Right atrium auricular region (tissue), 2 donors: ENCODE results near the gene KIF13A. TPM values are rescaled to one million over a fixed set of nuclear protein-coding genes. Genes with fewer than 3 reads are reported as not detected.
"Not testable (repeated sequence)": the region's sequence is repeated elsewhere in the genome, so short reads cannot be mapped to it uniquely, and the experiment has no call there.

ENCODE experiments used
- DNase-seq: peaks from one replicate; pipeline ENCODE4 v3.0.0-alpha.2; 2019; ENCODE audit warnings: low spot score
- H3K27ac ChIP-seq, 2 donors: fragments of 200-600 bp; sonication (generic); 1 replicate in 1 of 2; 2 replicates in 1 of 2; pipeline ENCODE4 v1.5.1; 2016 to 2019
- H3K27me3 ChIP-seq, 2 donors: fragments of 200-600 bp; sonication (generic); one replicate each; pipeline versions ENCODE4 v1.5.1 to v1.6.0; 2017 to 2019
- H3K36me3 ChIP-seq: fragments of 200-600 bp; sonication (generic); one replicate; pipeline ENCODE4 v1.5.1; 2016
- H3K4me1 ChIP-seq, 2 donors: fragments of 200-600 bp; sonication (generic); one replicate each; pipeline versions ENCODE4 v1.5.1 to v1.6.0; 2017 to 2019
- H3K4me3 ChIP-seq, 2 donors: fragments of 200-600 bp; sonication (generic); 1 replicate in 1 of 2; 2 replicates in 1 of 2; pipeline ENCODE4 v1.5.1; 2017 to 2019; ENCODE audit warnings: mild to moderate bottlenecking in 1 of 2, moderate library complexity in 1 of 2
- H3K9me3 ChIP-seq, 2 donors: fragments of 200-600 bp; sonication (generic); one replicate each; pipeline ENCODE4 v1.5.1; 2019
- total RNA-seq, 2 donors: library from RNA; depleted of rRNA; stranded (reverse); fragments of >200 nt; gene quantifications; one replicate each; pipeline ENCODE4 v1.1.0, GENCODE V29; 2016
- TF ChIP-seq, protein P1 (sequence below), 2 donors: fragments of 200-600 bp; sonication (generic); IDR thresholded peaks; one replicate each; pipeline ENCODE4 v1.5.1; 2019; ENCODE audit warnings: antibody characterized with exemption in 2 of 2

KIF13A gene
- total RNA-seq, 2 donors from 2014 or later: 56.6 to 68.3 TPM

DNA sequence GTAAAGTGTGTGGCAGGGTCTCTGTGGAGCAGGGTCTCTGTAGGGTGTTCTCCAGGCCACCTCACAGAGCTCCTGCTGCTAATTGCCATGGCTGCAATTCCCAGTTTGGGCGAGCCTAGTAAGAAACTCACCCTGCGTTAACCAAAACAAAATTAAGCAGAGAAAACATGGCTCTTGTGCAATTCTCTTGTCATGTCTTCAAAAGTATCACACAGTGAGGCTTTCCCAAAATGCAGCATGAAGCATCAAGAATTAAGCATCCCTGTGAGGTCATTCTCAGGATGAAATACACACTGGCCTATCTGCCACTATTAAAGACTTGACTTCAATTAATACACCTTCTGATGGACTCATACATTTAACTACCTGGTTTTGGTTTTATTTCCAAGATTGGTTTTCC, 72.8 kb downstream of the KIF13A start:
- TF ChIP-seq, protein P1, sequence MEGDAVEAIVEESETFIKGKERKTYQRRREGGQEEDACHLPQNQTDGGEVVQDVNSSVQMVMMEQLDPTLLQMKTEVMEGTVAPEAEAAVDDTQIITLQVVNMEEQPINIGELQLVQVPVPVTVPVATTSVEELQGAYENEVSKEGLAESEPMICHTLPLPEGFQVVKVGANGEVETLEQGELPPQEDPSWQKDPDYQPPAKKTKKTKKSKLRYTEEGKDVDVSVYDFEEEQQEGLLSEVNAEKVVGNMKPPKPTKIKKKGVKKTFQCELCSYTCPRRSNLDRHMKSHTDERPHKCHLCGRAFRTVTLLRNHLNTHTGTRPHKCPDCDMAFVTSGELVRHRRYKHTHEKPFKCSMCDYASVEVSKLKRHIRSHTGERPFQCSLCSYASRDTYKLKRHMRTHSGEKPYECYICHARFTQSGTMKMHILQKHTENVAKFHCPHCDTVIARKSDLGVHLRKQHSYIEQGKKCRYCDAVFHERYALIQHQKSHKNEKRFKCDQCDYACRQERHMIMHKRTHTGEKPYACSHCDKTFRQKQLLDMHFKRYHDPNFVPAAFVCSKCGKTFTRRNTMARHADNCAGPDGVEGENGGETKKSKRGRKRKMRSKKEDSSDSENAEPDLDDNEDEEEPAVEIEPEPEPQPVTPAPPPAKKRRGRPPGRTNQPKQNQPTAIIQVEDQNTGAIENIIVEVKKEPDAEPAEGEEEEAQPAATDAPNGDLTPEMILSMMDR (IDR thresholded peaks at IDR 0.05): no peak
- no peak overlapping the region for H3K27ac ChIP-seq
- H3K9me3 ChIP-seq: no peaks in the 10 kb centered on the region
- H3K4me1 ChIP-seq: peaks cover 0 to 32% of the 10 kb centered on the region in 2 donors
- H3K36me3 ChIP-seq: no peaks in the 10 kb centered on the region
- H3K27me3 ChIP-seq: no peaks in the 10 kb centered on the region
- DNase-seq: no peak
- no peak overlapping the region for H3K4me3 ChIP-seq

DNA sequence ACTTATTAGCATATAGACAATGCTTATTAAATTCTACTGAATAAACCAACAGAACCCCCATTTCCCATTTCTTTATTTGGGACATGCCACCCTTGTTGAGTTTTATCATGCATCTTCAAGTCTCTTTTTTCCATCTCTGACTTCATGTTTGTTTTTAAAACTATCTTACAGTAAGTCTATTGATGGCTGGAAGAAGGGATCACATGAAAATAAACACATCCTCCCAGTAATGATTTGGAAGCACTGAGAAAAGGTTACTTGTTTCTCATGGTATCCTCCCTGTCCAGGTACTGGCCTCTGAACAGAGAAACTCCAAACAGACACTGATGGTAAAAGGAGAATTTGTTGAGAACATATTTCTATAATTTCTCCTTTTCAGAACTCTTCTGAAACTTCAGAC, 74.9 kb downstream of the KIF13A start:
- no peak for DNase-seq
- TF ChIP-seq, protein P1 (IDR thresholded peaks at IDR 0.05): no peak
- no peaks in the 10 kb centered on the region for H3K9me3 ChIP-seq
- no peaks in the 10 kb centered on the region for H3K36me3 ChIP-seq
- no peak overlapping the region for H3K27ac ChIP-seq
- H3K4me1 ChIP-seq: peaks cover 0 to 33% of the 10 kb centered on the region in 2 donors
- no peaks in the 10 kb centered on the region for H3K27me3 ChIP-seq
- no peak overlapping the region for H3K4me3 ChIP-seq

DNA sequence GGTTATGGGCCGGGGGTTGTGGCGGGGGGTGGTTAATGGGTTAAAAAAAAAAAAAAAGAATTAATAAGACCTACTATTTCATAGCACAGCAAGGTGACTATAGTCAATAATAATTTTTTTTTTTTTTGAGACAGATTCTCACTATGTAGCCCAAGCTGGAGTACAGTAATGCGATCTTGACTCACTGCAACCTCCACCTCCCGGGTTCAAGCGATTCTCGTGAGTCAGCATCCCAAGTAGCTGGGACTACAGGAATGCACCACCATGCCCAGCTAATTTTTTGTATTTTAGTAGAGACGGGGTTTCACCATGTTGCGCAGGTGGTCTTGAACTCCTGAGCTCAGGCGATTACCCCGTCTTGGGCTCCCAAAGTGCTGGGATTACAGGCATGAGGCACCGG, 75.8 kb downstream of the KIF13A start:
- H3K4me1 ChIP-seq: peaks cover 0 to 41% of the 10 kb centered on the region in 2 donors
- not testable (repeated sequence) for H3K9me3 ChIP-seq, DNase-seq, H3K27ac ChIP-seq, H3K36me3 ChIP-seq, H3K27me3 ChIP-seq, H3K4me3 ChIP-seq

GRCh38 chr6:17910189-17910588, 77.2 kb downstream of the KIF13A start:
- Histone ChIP-seq H3K4me3 (no peak overlapping the region), H3K27ac (peak overlapping the region in 1 of 2 donors; percentile 13), H3K27me3 (no peaks in the 10 kb centered on the region), H3K36me3 (no peaks in the 10 kb centered on the region), H3K4me1 (peaks cover 0 to 52% of the 10 kb centered on the region in 2 donors), H3K9me3 (no peaks in the 10 kb centered on the region)
- DNase-seq: no peak
- TF ChIP-seq, protein P1 (IDR thresholded peaks at IDR 0.05): no peak

GRCh38 chr6:17908831-17909230, 78.6 kb downstream of the KIF13A start:
- no peaks in the 10 kb centered on the region for H3K9me3 ChIP-seq
- H3K27me3 ChIP-seq: no peaks in the 10 kb centered on the region
- TF ChIP-seq, protein P1 (IDR thresholded peaks at IDR 0.05): no peak
- H3K4me1 ChIP-seq: peaks cover 0 to 65% of the 10 kb centered on the region in 2 donors
- no peak overlapping the region for H3K4me3 ChIP-seq
- H3K36me3 ChIP-seq: no peaks in the 10 kb centered on the region
- DNase-seq: no peak
- no peak overlapping the region for H3K27ac ChIP-seq

GRCh38 chr6:17907406-17908229, 79.8 kb downstream of the KIF13A start:
- no peaks in the 10 kb centered on the region for H3K36me3 ChIP-seq
- TF ChIP-seq, protein P1 (IDR thresholded peaks at IDR 0.05): peak in 1 of 2 donors; percentile 24
- H3K27me3 ChIP-seq: no peaks in the 10 kb centered on the region
- DNase-seq: peak; percentile 91
- no peaks in the 10 kb centered on the region for H3K9me3 ChIP-seq
- H3K4me1 ChIP-seq: peaks cover 0 to 61% of the 10 kb centered on the region in 2 donors
- H3K4me3 ChIP-seq: no peak overlapping the region
- H3K27ac ChIP-seq: peak overlapping the region; percentile 32 to 68
